H1 (cell line): ENCODE data around the gene COA1. TPM values are rescaled to one million over a fixed set of nuclear protein-coding genes. Genes with fewer than 3 reads are reported as not detected.

Source experiments
- CBX5 ChIP-seq: fragments of 300-800, 300-1000 bp; sonication (generic); IDR thresholded peaks from 2 replicates; pipeline ENCODE4 v1.7.1; 2016; ENCODE audit warnings: antibody characterized with exemption, low read length, low read depth
- FOSL1 ChIP-seq: IDR thresholded peaks from 2 replicates; pipeline ENCODE4 v1.6.1; 2011; ENCODE audit warnings: mild to moderate bottlenecking, low read depth, low read length, moderate library complexity; ENCODE audit not compliant: insufficient read depth
- POU5F1 ChIP-seq: IDR thresholded peaks from 2 replicates; pipeline ENCODE4 v1.6.1; 2011; ENCODE audit warnings: low read depth, mild to moderate bottlenecking, low read length, moderate library complexity
- TCF12 ChIP-seq: IDR thresholded peaks from 2 replicates; pipeline ENCODE4 v1.6.1; 2011; ENCODE audit warnings: low read depth, mild to moderate bottlenecking, low read length
- polyA plus RNA-seq, 7 experiments: library from polyadenylated mRNA; depleted of rRNA in 3 of 7; stranded (reverse) in 5 of 7; unstranded in 2 of 7; fragments of >200 nt in 5 of 7; fragments of 200-250 nt in 2 of 7; gene quantifications; 1 replicate in 5 of 7; 2 replicates in 1 of 7; 4 replicates in 1 of 7; pipeline versions ENCODE4 v1.2.1 to v1.2.3, GENCODE V29; 2011 to 2013; ENCODE audit warnings: missing spikeins in 2 of 7, mixed read lengths in 2 of 7
- total RNA-seq: library from RNA; stranded (reverse); fragmentation: NEBNext Ultra II Directional; extraction: Animal tissue kit (Norgen Biotek cat#: 25700); gene quantifications from 2 replicates; pipeline ENCODE4 v1.2.1, GENCODE V29; 2021
- TF ChIP-seq, protein P1 (sequence below): IDR thresholded peaks from 2 replicates; pipeline ENCODE4 v1.6.1; 2012; ENCODE audit warnings: inconsistent platforms

Gene COA1
- total and polyA plus RNA-seq, 2 of the 8 experiments (the other 6 are each of a cell fraction or from before 2014, with no cell fraction given), result 98.6 to 143 TPM

DNA sequence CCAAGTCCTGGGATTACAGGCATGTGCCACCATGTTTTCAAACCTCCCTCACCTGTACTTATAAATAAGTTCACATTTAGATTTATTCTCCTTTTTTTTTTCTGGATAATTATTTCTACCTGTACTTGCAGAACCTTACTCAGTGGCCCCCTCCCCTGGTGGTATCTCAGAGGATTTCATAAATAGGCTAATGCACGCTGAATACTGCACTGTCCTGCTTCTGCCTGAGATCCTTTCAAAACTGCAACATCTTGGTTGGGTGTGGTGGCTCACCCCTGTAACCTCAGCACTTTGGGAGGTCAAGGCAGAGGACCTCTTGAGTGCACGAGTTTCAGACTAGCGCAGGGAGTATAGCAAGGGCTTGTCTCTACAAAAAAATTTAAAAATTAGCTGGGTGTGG, 24.5 kb upstream of the COA1 start (continued):
- no peak for TF ChIP-seq POU5F1
- TF ChIP-seq, protein P1, sequence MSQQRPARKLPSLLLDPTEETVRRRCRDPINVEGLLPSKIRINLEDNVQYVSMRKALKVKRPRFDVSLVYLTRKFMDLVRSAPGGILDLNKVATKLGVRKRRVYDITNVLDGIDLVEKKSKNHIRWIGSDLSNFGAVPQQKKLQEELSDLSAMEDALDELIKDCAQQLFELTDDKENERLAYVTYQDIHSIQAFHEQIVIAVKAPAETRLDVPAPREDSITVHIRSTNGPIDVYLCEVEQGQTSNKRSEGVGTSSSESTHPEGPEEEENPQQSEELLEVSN, result no peak
- no peak for TF ChIP-seq FOSL1
- no peak for TF ChIP-seq CBX5
- no peak for TF ChIP-seq TCF12
